ENCODE results near the gene EEF1G. TPM values are rescaled to one million over a fixed set of nuclear protein-coding genes. Genes with fewer than 3 reads are reported as not detected.
"Not testable (repeated sequence)": the region's sequence is repeated elsewhere in the genome, so short reads cannot be mapped to it uniquely, and the experiment has no call there.

EEF1G gene, protein sequence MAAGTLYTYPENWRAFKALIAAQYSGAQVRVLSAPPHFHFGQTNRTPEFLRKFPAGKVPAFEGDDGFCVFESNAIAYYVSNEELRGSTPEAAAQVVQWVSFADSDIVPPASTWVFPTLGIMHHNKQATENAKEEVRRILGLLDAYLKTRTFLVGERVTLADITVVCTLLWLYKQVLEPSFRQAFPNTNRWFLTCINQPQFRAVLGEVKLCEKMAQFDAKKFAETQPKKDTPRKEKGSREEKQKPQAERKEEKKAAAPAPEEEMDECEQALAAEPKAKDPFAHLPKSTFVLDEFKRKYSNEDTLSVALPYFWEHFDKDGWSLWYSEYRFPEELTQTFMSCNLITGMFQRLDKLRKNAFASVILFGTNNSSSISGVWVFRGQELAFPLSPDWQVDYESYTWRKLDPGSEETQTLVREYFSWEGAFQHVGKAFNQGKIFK
- total RNA-seq (ENCODE audit: low replicate concordance) = 1,846 and 2,051 TPM in 2 replicates
- long read RNA-seq, transcript EEF1G-201 (10 exons, 1,523 nt) = major isoform, 15,323 of 15,730 reads
- long read RNA-seq, transcript EEF1G-203 (9 exons, 2,496 nt) = minor isoform, 270 of 15,730 reads
- long read RNA-seq, partial matches to known transcripts = 69 of 15,730 reads
- long read RNA-seq, other reads (novel, unspliced or antisense) = 68 of 15,730 reads

DNA sequence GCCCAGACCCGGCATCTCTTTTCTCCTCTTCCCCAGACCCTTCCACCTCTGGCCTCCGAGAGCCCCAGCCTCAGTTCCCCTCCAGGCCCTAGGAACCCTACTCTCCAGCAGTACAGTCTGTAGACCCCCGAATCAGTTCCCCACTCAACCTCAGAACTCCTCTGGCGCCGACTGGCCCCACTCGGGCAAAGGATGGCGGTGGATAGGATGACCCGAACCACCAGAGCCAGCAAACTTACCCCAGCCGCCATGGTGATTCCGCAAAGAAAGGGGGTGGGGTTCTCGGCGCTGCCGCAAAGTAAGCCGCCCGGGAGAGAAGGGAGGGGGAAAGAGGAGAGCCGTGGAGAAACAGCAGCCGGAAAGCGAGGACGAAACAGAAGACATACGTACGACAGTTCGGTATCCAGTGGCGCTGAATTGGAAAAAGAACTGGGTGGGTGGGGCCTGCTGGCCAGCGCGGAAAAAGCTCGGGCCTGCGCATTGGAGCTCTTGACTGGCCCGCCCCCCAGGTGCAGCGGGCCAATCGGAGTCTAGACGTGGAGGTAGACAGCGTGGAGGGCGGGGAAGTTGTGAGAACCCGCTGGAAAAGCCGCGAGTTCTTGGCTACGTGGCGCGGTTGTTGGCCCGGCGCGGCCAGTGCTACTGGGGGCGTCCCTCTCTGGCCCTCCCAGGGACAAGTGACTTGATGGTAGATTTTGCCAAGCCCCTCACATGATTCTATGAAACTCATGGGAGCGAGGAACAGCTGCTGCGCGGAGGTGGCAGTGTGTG is at the start of gene EEF1G:
Gene EEF1G, minus strand, starts transcription at position 300 of the 771 bp plus-strand sequence. Its CDS starts 49 bp downstream, at position 251.
- peak within 1 kb of the TSS; percentile 98 for H3K4me3 Mint-ChIP-seq
- no peaks in the 10 kb centered on the region for H3K9me3 Mint-ChIP-seq
- DNase-seq (ENCODE audit: extremely low spot score, unreplicated experiment) = peak; percentile 98
- peaks cover 36% of the 10 kb centered on the region for H3K4me1 Mint-ChIP-seq (ENCODE audit: unreplicated experiment)
- H3K36me3 Mint-ChIP-seq = peaks cover 37% of the 10 kb centered on the region
- no peaks in the 10 kb centered on the region for H3K27me3 Mint-ChIP-seq
- peak within 1 kb of the TSS; percentile 99 for H3K27ac Mint-ChIP-seq
- TF ChIP-seq, protein P1, sequence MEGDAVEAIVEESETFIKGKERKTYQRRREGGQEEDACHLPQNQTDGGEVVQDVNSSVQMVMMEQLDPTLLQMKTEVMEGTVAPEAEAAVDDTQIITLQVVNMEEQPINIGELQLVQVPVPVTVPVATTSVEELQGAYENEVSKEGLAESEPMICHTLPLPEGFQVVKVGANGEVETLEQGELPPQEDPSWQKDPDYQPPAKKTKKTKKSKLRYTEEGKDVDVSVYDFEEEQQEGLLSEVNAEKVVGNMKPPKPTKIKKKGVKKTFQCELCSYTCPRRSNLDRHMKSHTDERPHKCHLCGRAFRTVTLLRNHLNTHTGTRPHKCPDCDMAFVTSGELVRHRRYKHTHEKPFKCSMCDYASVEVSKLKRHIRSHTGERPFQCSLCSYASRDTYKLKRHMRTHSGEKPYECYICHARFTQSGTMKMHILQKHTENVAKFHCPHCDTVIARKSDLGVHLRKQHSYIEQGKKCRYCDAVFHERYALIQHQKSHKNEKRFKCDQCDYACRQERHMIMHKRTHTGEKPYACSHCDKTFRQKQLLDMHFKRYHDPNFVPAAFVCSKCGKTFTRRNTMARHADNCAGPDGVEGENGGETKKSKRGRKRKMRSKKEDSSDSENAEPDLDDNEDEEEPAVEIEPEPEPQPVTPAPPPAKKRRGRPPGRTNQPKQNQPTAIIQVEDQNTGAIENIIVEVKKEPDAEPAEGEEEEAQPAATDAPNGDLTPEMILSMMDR (conservative IDR thresholded peaks at IDR 0.05) = no peak

DNA sequence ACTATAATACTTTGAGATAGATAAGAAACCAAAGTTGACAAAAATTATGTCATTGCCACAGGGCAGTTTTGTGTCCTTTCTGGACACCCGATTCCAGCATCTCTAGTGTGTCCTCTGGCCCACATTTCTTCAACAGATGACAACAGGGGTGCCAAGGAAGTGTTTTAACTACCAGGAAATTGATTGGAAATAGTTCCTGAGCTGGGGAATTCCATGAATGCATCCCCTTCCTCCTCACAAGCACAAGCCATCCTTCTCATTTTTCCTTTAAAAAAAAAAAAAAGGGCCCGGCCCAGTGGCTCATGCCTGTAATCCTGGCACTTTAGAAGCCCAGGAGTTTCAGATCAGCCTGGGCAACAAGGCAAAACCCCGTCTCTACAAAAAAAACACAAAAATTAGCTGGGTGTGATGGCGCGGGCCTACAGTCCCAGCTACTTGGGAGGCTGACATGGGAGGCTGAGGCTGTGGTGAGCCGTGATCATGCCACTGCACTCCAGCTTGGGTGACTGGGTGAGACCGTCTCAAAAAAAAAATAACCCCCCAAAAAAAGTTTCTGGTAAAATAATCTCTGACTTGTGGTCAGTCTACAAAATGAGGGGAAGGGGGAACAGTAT is 48.9 kb upstream of the EEF1G start:
- Mint-ChIP-seq H3K27ac (peak overlapping the region; percentile 94), H3K27me3 (no peaks in the 10 kb centered on the region), H3K4me1 (ENCODE audit: unreplicated experiment) (peaks cover 19% of the 10 kb centered on the region), H3K9me3 (no peaks in the 10 kb centered on the region), H3K36me3 (peaks cover 14% of the 10 kb centered on the region), H3K4me3 (peak overlapping the region; percentile 98)
- DNase-seq (ENCODE audit: extremely low spot score, unreplicated experiment) = no peak
- TF ChIP-seq, protein P1 (conservative IDR thresholded peaks at IDR 0.05) = no peak

DNA sequence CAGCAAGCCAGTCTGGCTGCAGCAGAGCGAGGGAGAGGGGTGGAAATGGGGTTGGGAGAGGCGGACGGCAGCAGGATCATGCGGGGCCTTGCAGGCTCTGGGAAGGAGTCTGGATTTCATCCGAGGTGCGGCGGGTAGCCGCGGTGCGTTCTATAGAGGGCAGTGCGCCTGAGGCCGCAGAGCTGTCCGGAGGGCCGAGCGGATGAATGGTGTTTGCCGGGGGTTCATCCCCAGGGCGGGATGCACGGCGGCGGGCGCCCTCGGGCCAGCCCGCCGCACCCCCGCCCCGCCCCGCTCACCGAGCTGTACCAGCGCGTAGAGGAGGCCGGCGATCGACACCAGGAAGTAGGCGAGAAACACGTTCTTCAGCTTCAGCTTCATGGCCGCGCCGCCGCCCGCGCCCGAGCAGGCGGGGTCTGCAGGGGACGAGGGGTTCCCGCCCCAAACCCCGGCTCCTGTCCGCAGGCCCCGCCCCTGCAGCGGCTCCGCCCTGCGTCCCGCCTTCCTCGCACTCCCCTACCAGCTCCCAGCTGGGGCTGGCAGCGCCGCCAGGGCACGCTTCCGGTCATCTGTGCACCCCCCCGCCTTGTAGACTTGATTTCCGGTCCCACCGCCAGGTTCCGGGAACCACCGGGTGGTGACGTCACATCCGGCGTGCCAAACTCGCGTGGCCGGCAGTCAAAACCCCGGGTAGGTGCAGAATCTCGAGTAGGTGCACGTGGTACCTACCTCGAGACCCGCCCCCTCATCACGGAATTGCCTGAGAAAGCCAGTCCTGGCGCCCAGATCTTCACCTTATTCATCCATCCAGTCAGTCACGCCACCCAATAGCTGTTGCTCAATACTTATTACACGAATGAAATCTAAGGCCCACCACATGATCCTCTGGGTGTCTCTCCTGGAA is 48.1 kb upstream of the EEF1G start, which contains the start of gene B3GAT3:
Gene B3GAT3, minus strand, starts transcription at position 420 of the 904 bp plus-strand sequence. Its CDS starts 39 bp downstream, at position 381.
- Mint-ChIP-seq H3K4me1 (ENCODE audit: unreplicated experiment) (peaks cover 19% of the 10 kb centered on the region), H3K4me3 (peak within 1 kb of the TSS; percentile 98), H3K36me3 (peaks cover 9% of the 10 kb centered on the region), H3K9me3 (no peaks in the 10 kb centered on the region), H3K27me3 (no peaks in the 10 kb centered on the region), H3K27ac (peak within 1 kb of the TSS; percentile 94)
- DNase-seq (ENCODE audit: extremely low spot score, unreplicated experiment) = peak; percentile 98
- TF ChIP-seq, protein P1 (conservative IDR thresholded peaks at IDR 0.05) = peak; percentile 47

DNA sequence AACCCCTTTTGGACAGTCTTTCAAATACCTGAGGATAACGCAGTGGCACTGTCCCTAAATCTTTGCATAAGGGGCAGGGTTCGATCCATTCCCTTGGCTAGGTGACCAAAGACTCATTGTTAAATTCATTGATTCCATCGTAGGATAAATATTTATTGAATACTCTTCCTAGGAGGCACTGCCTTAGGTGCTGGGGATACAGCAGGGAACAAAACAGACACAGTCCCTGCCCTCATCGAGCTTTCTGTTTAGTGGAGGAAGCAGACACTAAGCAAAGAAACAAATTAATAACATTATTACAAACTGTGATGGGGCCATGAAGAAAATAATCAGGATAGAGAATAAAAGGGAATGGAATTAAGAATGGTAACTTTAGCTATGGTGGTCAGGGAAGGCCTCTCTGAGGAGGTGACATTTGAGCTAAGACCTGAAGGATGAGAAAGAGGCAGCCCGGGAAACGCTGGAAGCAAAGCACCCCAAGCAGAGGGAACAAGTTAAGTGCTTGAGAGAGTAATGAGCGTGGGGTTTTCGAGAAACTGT is 47.4 kb upstream of the EEF1G start:
- no peaks in the 10 kb centered on the region for H3K9me3 Mint-ChIP-seq
- peaks cover 19% of the 10 kb centered on the region for H3K4me1 Mint-ChIP-seq (ENCODE audit: unreplicated experiment)
- H3K4me3 Mint-ChIP-seq = peak overlapping the region; percentile 98
- peak overlapping the region; percentile 93 for H3K27ac Mint-ChIP-seq
- peaks cover 9% of the 10 kb centered on the region for H3K36me3 Mint-ChIP-seq
- no peaks in the 10 kb centered on the region for H3K27me3 Mint-ChIP-seq
- TF ChIP-seq, protein P1 (conservative IDR thresholded peaks at IDR 0.05) = no peak
- no peak for DNase-seq (ENCODE audit: extremely low spot score, unreplicated experiment)

DNA sequence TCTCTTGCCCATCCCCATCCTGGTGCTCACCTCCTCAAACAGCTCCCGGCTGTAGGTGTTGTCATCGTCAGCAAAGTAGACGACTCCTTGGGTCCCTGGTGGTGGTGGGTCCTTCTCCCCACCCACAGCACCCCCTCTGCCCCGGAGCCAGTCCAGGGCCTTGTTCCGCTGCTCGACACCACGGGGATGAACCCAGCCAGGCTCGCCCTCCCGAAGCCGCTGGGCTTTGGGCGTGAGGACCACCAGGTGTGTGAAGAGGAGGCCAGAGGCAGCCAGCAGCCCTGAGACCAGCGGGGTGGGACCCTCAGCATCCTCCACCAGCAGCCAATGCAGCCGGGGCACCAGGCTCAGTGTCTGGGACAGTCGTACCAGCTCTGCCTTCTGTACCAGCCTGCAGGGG is 43.3 kb upstream of the EEF1G start:
- not testable (repeated sequence) for H3K27ac Mint-ChIP-seq; H3K36me3 Mint-ChIP-seq; H3K27me3 Mint-ChIP-seq; H3K9me3 Mint-ChIP-seq; DNase-seq (ENCODE audit: extremely low spot score, unreplicated experiment); H3K4me3 Mint-ChIP-seq
- H3K4me1 Mint-ChIP-seq (ENCODE audit: unreplicated experiment) = peaks cover 16% of the 10 kb centered on the region
